Stimulated activated CD8-positive, alpha-beta memory T cell treated with anti-CD3 and anti-CD28 coated beads, Interleukin-12 subunit alpha, Interleukin-12 subunit beta, amount 100 ng/mL, for 24 hours (primary cell): Measurements from ENCODE around the gene INPP5A.
"Not testable (repeated sequence)": the region's sequence is repeated elsewhere in the genome, so short reads cannot be mapped to it uniquely, and the experiment has no call there.

Experiments
- DNase-seq: peaks from one replicate; pipeline ENCODE4 v3.0.0-alpha.2; 2020; ENCODE audit errors: extremely low read depth

The INPP5A gene

GRCh38 chr10:132537684-132538001, at the start of gene INPP5A:
Gene INPP5A (plus strand): TSS chr10:132537787. CDS start chr10:132538097, 310 bp downstream.
- DNase-seq: no peak

- DNase-seq: no peak
Measured at GRCh38 chr10:132488231-132488821, 49.3 kb upstream of the INPP5A start.

- DNase-seq: no peak
Measured at GRCh38 chr10:132489053-132489703, 48.4 kb upstream of the INPP5A start.

- no peak for DNase-seq
Measured at GRCh38 chr10:132489704-132490534, 47.7 kb upstream of the INPP5A start.

- not testable (repeated sequence) for DNase-seq
Measured at GRCh38 chr10:132491534-132491933, 46.1 kb upstream of the INPP5A start.

- DNase-seq: no peak
Measured at GRCh38 chr10:132492323-132493025, 45.1 kb upstream of the INPP5A start.

GRCh38 chr10:132493246-132493755, 44.3 kb upstream of the INPP5A start:
- DNase-seq: no peak

- DNase-seq: no peak
Measured at GRCh38 chr10:132493756-132494290, 43.8 kb upstream of the INPP5A start.

- no peak for DNase-seq
Measured at GRCh38 chr10:132494866-132495630, 42.5 kb upstream of the INPP5A start.

- no peak for DNase-seq
Measured at GRCh38 chr10:132496360-132497062, 41.1 kb upstream of the INPP5A start.

GRCh38 chr10:132497063-132497680, 40.4 kb upstream of the INPP5A start:
- no peak for DNase-seq

- no peak for DNase-seq
Measured at GRCh38 chr10:132497861-132498561, 39.6 kb upstream of the INPP5A start.

GRCh38 chr10:132498562-132499366, 38.8 kb upstream of the INPP5A start:
- no peak for DNase-seq

GRCh38 chr10:132499367-132499685, 38.3 kb upstream of the INPP5A start:
- no peak for DNase-seq

- no peak for DNase-seq
Measured at GRCh38 chr10:132500781-132501415, 36.7 kb upstream of the INPP5A start.

GRCh38 chr10:132502544-132503300, 34.9 kb upstream of the INPP5A start:
- DNase-seq: no peak
